GM23248 (cell line): ENCODE results near the gene TNRC6B. TPM values are rescaled to one million over a fixed set of nuclear protein-coding genes. Genes with fewer than 3 reads are reported as not detected.
A peak's percentile ranks its signal among the peaks of the same experiment; 100 is the strongest.

Experiments used
- DNase-seq: peaks from one replicate; pipeline ENCODE4 v3.0.0-alpha.2; 2015
- H2AFZ ChIP-seq: fragments of 200-600 bp; sonication (generic); 2 replicates; pipeline ENCODE4 v1.6.1; 2016; ENCODE audit warnings: antibody characterized with exemption
- H3F3A ChIP-seq: fragments of 200-600 bp; sonication (generic); 2 replicates; pipeline ENCODE4 v1.6.1; 2016; ENCODE audit warnings: mild to moderate bottlenecking, antibody characterized with exemption, mixed run types; ENCODE audit not compliant: insufficient read depth
- H3K27ac ChIP-seq: fragments of 200-600 bp; sonication (generic); 2 replicates; pipeline ENCODE4 v1.5.1; 2016; ENCODE audit warnings: mild to moderate bottlenecking
- H3K27me3 ChIP-seq: fragments of 200-600 bp; sonication (generic); replicated peaks from 2 replicates; pipeline ENCODE4 v1.6.1; 2016; ENCODE audit warnings: mild to moderate bottlenecking; ENCODE audit not compliant: insufficient read depth
- H3K36me3 ChIP-seq: fragments of 200-600 bp; sonication (generic); 2 replicates; pipeline ENCODE4 v1.6.1; 2016; ENCODE audit warnings: low read depth, mild to moderate bottlenecking
- H3K4me1 ChIP-seq: fragments of 200-600 bp; sonication (generic); 2 replicates; pipeline ENCODE4 v1.6.1; 2016; ENCODE audit warnings: mild to moderate bottlenecking; ENCODE audit not compliant: insufficient read depth
- H3K4me2 ChIP-seq: fragments of 200-600 bp; sonication (generic); one replicate; pipeline ENCODE4 v1.6.1; 2016; ENCODE audit warnings: mild to moderate bottlenecking; ENCODE audit not compliant: unreplicated experiment
- H3K4me3 ChIP-seq: fragments of 200-600 bp; sonication (generic); 2 replicates; pipeline ENCODE4 v1.5.1; 2016; ENCODE audit warnings: mild to moderate bottlenecking
- H3K79me2 ChIP-seq: fragments of 200-600 bp; sonication (generic); 2 replicates; pipeline ENCODE4 v1.6.1; 2016; ENCODE audit warnings: mild to moderate bottlenecking; ENCODE audit not compliant: insufficient read depth
- H3K9ac ChIP-seq: fragments of 200-600 bp; sonication (generic); 2 replicates; pipeline ENCODE4 v1.6.1; 2016; ENCODE audit warnings: mild to moderate bottlenecking
- H3K9me2 ChIP-seq: fragments of 200-600 bp; sonication (generic); 2 replicates; pipeline ENCODE4 v1.6.1; 2016; ENCODE audit warnings: mixed run types, mild to moderate bottlenecking, moderate library complexity; ENCODE audit not compliant: insufficient read depth
- H3K9me3 ChIP-seq: fragments of 200-600 bp; sonication (generic); one replicate; pipeline ENCODE4 v1.6.1; 2017; ENCODE audit warnings: low read depth
- H4K20me1 ChIP-seq: fragments of 200-600 bp; sonication (generic); 2 replicates; pipeline ENCODE4 v1.6.0; 2016; ENCODE audit not compliant: insufficient read depth
- EZH2 ChIP-seq: fragments of 200-600 bp; sonication (generic); IDR thresholded peaks from 2 replicates; pipeline ENCODE4 v1.6.1; 2018; ENCODE audit warnings: antibody characterized with exemption, mild to moderate bottlenecking; ENCODE audit not compliant: insufficient read depth, poor library complexity, severe bottlenecking
- EZH2phosphoT487 ChIP-seq: fragments of 200-600 bp; sonication (generic); IDR thresholded peaks from 2 replicates; pipeline ENCODE4 v1.6.1; 2018; ENCODE audit warnings: antibody characterized with exemption, moderate library complexity, mild to moderate bottlenecking, low read depth; ENCODE audit not compliant: insufficient read depth
- WGBS, 2 experiments: methylation state at CpG; one replicate each; pipeline ENCODE4 v1.1.6; 2015 to 2017; ENCODE audit warnings: low lambda C conversion rate in 2 of 2, low coverage in 1 of 2; ENCODE audit errors: missing lambda C conversion rate in 2 of 2; 5-methylcytosine and 5-hydroxymethylcytosine counted together
- in situ Hi-C: fragments of 300-500 bp; cut with MboI; formaldehyde crosslinking; loops from 2 replicates; pipeline ENCODE4 v1.15.0; 2020
- polyA plus RNA-seq: library from polyadenylated mRNA; unstranded; fragments of >200 nt; fragmentation: Nextera tagmentation; extraction: Ambion mirVana; gene quantifications from 2 replicates; pipeline ENCODE4 v1.2.1, GENCODE V29; 2016
- total RNA-seq: library from RNA; depleted of rRNA; stranded (reverse); fragments of >200 nt; shearing (Covaris generic); gene quantifications from 2 replicates; pipeline ENCODE4 v1.2.3, GENCODE V29; 2014

TNRC6B gene
- total and polyA plus RNA-seq, 2 experiments from 2014 or later = 14.1 to 21.1 TPM

- WGBS, 2 experiments = 45 to 47% methylated on average over 5 of the region's 5 CpGs
- no peaks in the 10 kb centered on the region for H3K9me2 ChIP-seq
- no peaks in the 10 kb centered on the region for H4K20me1 ChIP-seq
- H3K4me3 ChIP-seq = no peak overlapping the region
- no peaks in the 10 kb centered on the region for H3K27me3 ChIP-seq
- peaks cover 49% of the 10 kb centered on the region for H3K79me2 ChIP-seq
- H3F3A ChIP-seq = no peaks in the 10 kb centered on the region
- in situ Hi-C loops = no loop called here
- no peak overlapping the region for H3K9ac ChIP-seq
- no peaks in the 10 kb centered on the region for H3K9me3 ChIP-seq
- peaks cover 14% of the 10 kb centered on the region for H3K36me3 ChIP-seq
- H3K4me1 ChIP-seq = peaks cover 12% of the 10 kb centered on the region; the same call in 1 of the 2 replicates
- peak; percentile 15 for DNase-seq
- no peak overlapping the region for H3K4me2 ChIP-seq
- TF ChIP-seq EZH2 (no peak), EZH2phosphoT487 (no peak)
- H2AFZ ChIP-seq = no peak overlapping the region
- H3K27ac ChIP-seq = no peak overlapping the region
Measured at GRCh38 chr22:40270748-40271373, 93.1 kb downstream of the TNRC6B start.

GRCh38 chr22:40271440-40271839 lies 93.7 kb downstream of the TNRC6B start:
- Histone ChIP-seq H3K9me2 (no peaks in the 10 kb centered on the region), H3K9ac (no peak overlapping the region), H2AFZ (no peak overlapping the region), H3K27ac (no peak overlapping the region), H3K27me3 (no peaks in the 10 kb centered on the region), H3K4me2 (no peak overlapping the region), H3K4me3 (no peak overlapping the region), H3K79me2 (peaks cover 51% of the 10 kb centered on the region), H3F3A (peaks cover 5% of the 10 kb centered on the region), H3K4me1 (peaks cover 13% of the 10 kb centered on the region; the same call in 1 of the 2 replicates), H3K36me3 (peaks cover 14% of the 10 kb centered on the region), H4K20me1 (no peaks in the 10 kb centered on the region), H3K9me3 (no peaks in the 10 kb centered on the region)
- WGBS, 2 experiments = 48 to 57% methylated on average over 3 of the region's 3 CpGs
- in situ Hi-C loops = no loop called here
- DNase-seq = peak; percentile 10
- TF ChIP-seq EZH2phosphoT487 = no peak
- TF ChIP-seq EZH2 = no peak

GRCh38 chr22:40273319-40273718 lies 95.6 kb downstream of the TNRC6B start:
- Histone ChIP-seq H3F3A (peaks cover 21% of the 10 kb centered on the region), H3K9ac (no peak overlapping the region), H3K36me3 (peaks cover 14% of the 10 kb centered on the region), H3K9me2 (no peaks in the 10 kb centered on the region), H3K27ac (no peak overlapping the region), H3K4me2 (no peak overlapping the region), H3K4me3 (no peak overlapping the region), H3K9me3 (no peaks in the 10 kb centered on the region), H3K4me1 (peaks cover 19% of the 10 kb centered on the region), H2AFZ (no peak overlapping the region), H4K20me1 (no peaks in the 10 kb centered on the region), H3K27me3 (no peaks in the 10 kb centered on the region), H3K79me2 (peaks cover 46% of the 10 kb centered on the region)
- 64% methylated on average over 6 of the region's 6 CpGs for WGBS, 2 experiments
- in situ Hi-C loops = no loop called here
- no peak for DNase-seq
- TF ChIP-seq EZH2phosphoT487 = no peak
- TF ChIP-seq EZH2 = no peak

- Histone ChIP-seq H3K27ac (peak overlapping the region; percentile 98), H3K4me2 (peak overlapping the region; percentile 93), H3K9me2 (no peaks in the 10 kb centered on the region), H3F3A (peaks cover 21% of the 10 kb centered on the region), H2AFZ (peak overlapping the region; percentile 64), H3K36me3 (peaks cover 33% of the 10 kb centered on the region), H3K9me3 (no peaks in the 10 kb centered on the region), H3K9ac (peak overlapping the region; percentile 90), H3K4me3 (peak overlapping the region; percentile 81), H3K4me1 (peaks cover 10% of the 10 kb centered on the region), H4K20me1 (no peaks in the 10 kb centered on the region), H3K79me2 (peaks cover 26% of the 10 kb centered on the region), H3K27me3 (no peaks in the 10 kb centered on the region)
- DNase-seq = peak; percentile 84
- in situ Hi-C loops = no loop called here
- TF ChIP-seq EZH2phosphoT487 (no peak), EZH2 (no peak)
- 2 to 5% methylated on average over 10 of the region's 10 CpGs for WGBS, 2 experiments
Measured at GRCh38 chr22:40276996-40277823, 99.5 kb downstream of the TNRC6B start.
